OCI-LY3 (cell line): ENCODE measurements around the gene HCLS1.

Experiments used
- EZH2phosphoT487 ChIP-seq: fragments of 200-600 bp; shearing (Covaris generic); IDR thresholded peaks from 2 replicates; pipeline ENCODE4 v1.6.1; 2018; ENCODE audit warnings: antibody characterized with exemption, mixed run types, low read depth
- TF ChIP-seq, protein P1 (sequence below): fragments of 200-600, 300-600 bp; sonication (generic); IDR thresholded peaks from 2 replicates; pipeline ENCODE4 v1.5.1; 2014; ENCODE audit warnings: antibody characterized with exemption, low read length, low read depth

- TF ChIP-seq, protein P1, sequence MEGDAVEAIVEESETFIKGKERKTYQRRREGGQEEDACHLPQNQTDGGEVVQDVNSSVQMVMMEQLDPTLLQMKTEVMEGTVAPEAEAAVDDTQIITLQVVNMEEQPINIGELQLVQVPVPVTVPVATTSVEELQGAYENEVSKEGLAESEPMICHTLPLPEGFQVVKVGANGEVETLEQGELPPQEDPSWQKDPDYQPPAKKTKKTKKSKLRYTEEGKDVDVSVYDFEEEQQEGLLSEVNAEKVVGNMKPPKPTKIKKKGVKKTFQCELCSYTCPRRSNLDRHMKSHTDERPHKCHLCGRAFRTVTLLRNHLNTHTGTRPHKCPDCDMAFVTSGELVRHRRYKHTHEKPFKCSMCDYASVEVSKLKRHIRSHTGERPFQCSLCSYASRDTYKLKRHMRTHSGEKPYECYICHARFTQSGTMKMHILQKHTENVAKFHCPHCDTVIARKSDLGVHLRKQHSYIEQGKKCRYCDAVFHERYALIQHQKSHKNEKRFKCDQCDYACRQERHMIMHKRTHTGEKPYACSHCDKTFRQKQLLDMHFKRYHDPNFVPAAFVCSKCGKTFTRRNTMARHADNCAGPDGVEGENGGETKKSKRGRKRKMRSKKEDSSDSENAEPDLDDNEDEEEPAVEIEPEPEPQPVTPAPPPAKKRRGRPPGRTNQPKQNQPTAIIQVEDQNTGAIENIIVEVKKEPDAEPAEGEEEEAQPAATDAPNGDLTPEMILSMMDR, result no peak
- TF ChIP-seq EZH2phosphoT487, result no peak
These were observed 21.1 kb upstream of the HCLS1 start for GRCh38 chr3:121681792-121682191.
